DND-41 (cell line): ENCODE results near the gene CIAO3.

Experiments used
- EZH2 ChIP-seq: IDR thresholded peaks from 3 replicates; pipeline ENCODE4 v1.6.1; 2012; ENCODE audit warnings: borderline replicate concordance, low read depth, mild to moderate bottlenecking, moderate library complexity, low read length, inconsistent platforms; ENCODE audit not compliant: severe bottlenecking
- TF ChIP-seq, protein P1 (sequence below): IDR thresholded peaks from 2 replicates; pipeline ENCODE4 v1.5.1; 2012; ENCODE audit warnings: borderline replicate concordance, low read length, moderate library complexity, mild to moderate bottlenecking; ENCODE audit not compliant: poor library complexity, severe bottlenecking; ENCODE audit errors: extremely low read depth

DNA sequence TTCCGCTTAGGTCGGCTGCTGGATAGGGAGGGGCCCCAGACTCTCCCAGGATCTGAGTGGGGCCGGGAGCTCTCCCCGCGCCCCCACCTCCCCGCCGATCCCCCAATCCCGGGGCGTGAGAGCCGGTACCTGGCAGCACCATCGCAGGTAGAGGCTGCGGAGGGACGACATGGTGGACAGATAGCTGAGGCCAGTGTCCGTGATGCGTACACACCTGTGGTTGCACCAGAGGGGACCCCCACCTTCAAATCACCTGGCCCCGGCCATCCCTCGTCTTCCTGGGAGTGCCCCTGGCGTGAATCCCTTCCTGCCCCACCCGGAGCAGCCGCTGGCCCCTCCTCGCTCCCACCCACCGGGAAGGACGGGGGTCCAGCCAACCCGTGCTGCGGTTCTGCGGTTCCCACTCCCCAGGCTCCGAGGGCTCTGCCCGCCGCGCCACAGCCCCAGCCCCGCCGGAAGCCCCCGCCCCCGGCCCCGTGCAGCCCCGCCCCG is 45.9 kb downstream of the CIAO3 start:
- TF ChIP-seq EZH2 = no peak
- TF ChIP-seq, protein P1, sequence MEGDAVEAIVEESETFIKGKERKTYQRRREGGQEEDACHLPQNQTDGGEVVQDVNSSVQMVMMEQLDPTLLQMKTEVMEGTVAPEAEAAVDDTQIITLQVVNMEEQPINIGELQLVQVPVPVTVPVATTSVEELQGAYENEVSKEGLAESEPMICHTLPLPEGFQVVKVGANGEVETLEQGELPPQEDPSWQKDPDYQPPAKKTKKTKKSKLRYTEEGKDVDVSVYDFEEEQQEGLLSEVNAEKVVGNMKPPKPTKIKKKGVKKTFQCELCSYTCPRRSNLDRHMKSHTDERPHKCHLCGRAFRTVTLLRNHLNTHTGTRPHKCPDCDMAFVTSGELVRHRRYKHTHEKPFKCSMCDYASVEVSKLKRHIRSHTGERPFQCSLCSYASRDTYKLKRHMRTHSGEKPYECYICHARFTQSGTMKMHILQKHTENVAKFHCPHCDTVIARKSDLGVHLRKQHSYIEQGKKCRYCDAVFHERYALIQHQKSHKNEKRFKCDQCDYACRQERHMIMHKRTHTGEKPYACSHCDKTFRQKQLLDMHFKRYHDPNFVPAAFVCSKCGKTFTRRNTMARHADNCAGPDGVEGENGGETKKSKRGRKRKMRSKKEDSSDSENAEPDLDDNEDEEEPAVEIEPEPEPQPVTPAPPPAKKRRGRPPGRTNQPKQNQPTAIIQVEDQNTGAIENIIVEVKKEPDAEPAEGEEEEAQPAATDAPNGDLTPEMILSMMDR = no peak
